ENCODE data around the gene TCP10L.
"Not testable (repeated sequence)": the region's sequence is repeated elsewhere in the genome, so short reads cannot be mapped to it uniquely, and the experiment has no call there.

Gene TCP10L

GRCh38 chr21:32612075-32612998 lies 27.0 kb upstream of the TCP10L start, which contains the start of gene CFAP298:
TSS of gene CFAP298 (minus strand) at chr21:32612377. CDS start at chr21:32612243, 134 bp downstream.
- peak; percentile 84 to 91 for DNase-seq
- H3K9me3 ChIP-seq, result no peaks in the 10 kb centered on the region
- no peak for TF ChIP-seq CTCF (IDR thresholded peaks at IDR 0.05)
- peaks cover 3 to 21% (median 13%) of the 10 kb centered on the region in 4 donors for H3K4me1 ChIP-seq
- H3K27ac ChIP-seq, result peak within 1 kb of the TSS; percentile 89 to 95
- peaks cover 3 to 21% (median 17%) of the 10 kb centered on the region in 3 donors for H3K36me3 ChIP-seq
- H3K27me3 ChIP-seq, result no peaks in the 10 kb centered on the region
- intact Hi-C loops (cut with DNase I; ENCODE audit: low total_unique reads), result loop anchor here (10.0 kb wide), 1 partner anchor 162 kb away; the partner anchor contains the start of gene PAXBP1
- peak within 1 kb of the TSS; percentile 93 to 95 for H3K4me3 ChIP-seq

- no peaks in the 10 kb centered on the region for H3K27me3 ChIP-seq
- peak overlapping the region; percentile 89 to 95 for H3K27ac ChIP-seq
- intact Hi-C loops (cut with DNase I; ENCODE audit: low total_unique reads), result loop anchor here (10.0 kb wide), 1 partner anchor 163 kb away; the partner anchor contains the start of gene PAXBP1
- peaks cover 8 to 29% (median 25%) of the 10 kb centered on the region in 3 donors for H3K36me3 ChIP-seq
- peaks cover 3 to 21% (median 13%) of the 10 kb centered on the region in 4 donors for H3K4me1 ChIP-seq
- no peaks in the 10 kb centered on the region for H3K9me3 ChIP-seq
- H3K4me3 ChIP-seq, result peak overlapping the region; percentile 93 to 95
- DNase-seq, result no peak
- TF ChIP-seq CTCF (IDR thresholded peaks at IDR 0.05), result no peak
These were observed 26.2 kb upstream of the TCP10L start for GRCh38 chr21:32611471-32611997.

GRCh38 chr21:32610940-32611339 lies 25.6 kb upstream of the TCP10L start:
- H3K27ac ChIP-seq, H3K27me3 ChIP-seq, DNase-seq, H3K9me3 ChIP-seq: not testable (repeated sequence)
- Histone ChIP-seq H3K4me1 (peaks cover 3 to 21% (median 13%) of the 10 kb centered on the region in 4 donors), H3K36me3 (peaks cover 14 to 35% (median 30%) of the 10 kb centered on the region in 3 donors), H3K4me3 (peak overlapping the region; percentile 93 to 95)
- intact Hi-C loops (cut with DNase I; ENCODE audit: low total_unique reads), result loop anchor here (10.0 kb wide), 1 partner anchor 164 kb away; the partner anchor contains the start of gene PAXBP1

GRCh38 chr21:32608851-32609250 lies 23.5 kb upstream of the TCP10L start:
- no peak for TF ChIP-seq CTCF (IDR thresholded peaks at IDR 0.05)
- H3K4me3 ChIP-seq, result no peak overlapping the region
- peaks cover 26 to 56% (median 51%) of the 10 kb centered on the region in 3 donors for H3K36me3 ChIP-seq
- no peak overlapping the region for H3K27ac ChIP-seq
- H3K27me3 ChIP-seq, result no peaks in the 10 kb centered on the region
- DNase-seq, result no peak
- intact Hi-C loops (cut with DNase I; ENCODE audit: low total_unique reads), result no loop called here
- H3K4me1 ChIP-seq, result peaks cover 3 to 21% (median 13%) of the 10 kb centered on the region in 4 donors
- H3K9me3 ChIP-seq, result no peaks in the 10 kb centered on the region

GRCh38 chr21:32605469-32605868 lies 20.1 kb upstream of the TCP10L start:
- intact Hi-C loops (cut with DNase I; ENCODE audit: low total_unique reads), result no loop called here
- peaks cover 47 to 82% (median 72%) of the 10 kb centered on the region in 3 donors for H3K36me3 ChIP-seq
- no peak for TF ChIP-seq CTCF (IDR thresholded peaks at IDR 0.05)

More at GRCh38 chr21:32605469-32605868, 20.1 kb upstream of the TCP10L start:
- no peak overlapping the region for H3K4me3 ChIP-seq
- no peak overlapping the region for H3K27ac ChIP-seq
- DNase-seq, result no peak
- no peaks in the 10 kb centered on the region for H3K9me3 ChIP-seq
- H3K4me1 ChIP-seq, result peaks cover 0 to 8% (median 5%) of the 10 kb centered on the region in 4 donors
- H3K27me3 ChIP-seq, result no peaks in the 10 kb centered on the region

All from tibial artery (tissue), 4 donors.